GM12891 (cell line): ENCODE data around the gene IFI35.

Experiments used
- DNase-seq: peaks from one replicate; pipeline ENCODE4 v3.0.0; 2011; ENCODE audit warnings: low spot score; ENCODE audit not compliant: insufficient read length
- FAIRE-seq: peaks from 2 replicates; lab custom pipeline; 2011; peaks lifted over from hg19 to GRCh38; lab: Jason Lieb, UNC
- PAX5 ChIP-seq: IDR thresholded peaks from 2 replicates; pipeline ENCODE4 v1.6.1; 2011; ENCODE audit warnings: low read length, moderate library complexity, mild to moderate bottlenecking; ENCODE audit not compliant: insufficient read depth, severe bottlenecking
- POLR2A ChIP-seq: IDR thresholded peaks from 2 replicates; pipeline ENCODE4 v1.6.1; 2011; ENCODE audit warnings: low read depth, low read length, control low read depth
- POLR2AphosphoS5 ChIP-seq: IDR thresholded peaks from 2 replicates; pipeline ENCODE4 v1.6.1; 2011; ENCODE audit warnings: low read depth, low read length, control low read depth
- POU2F2 ChIP-seq: IDR thresholded peaks from 2 replicates; pipeline ENCODE4 v1.6.1; 2011; ENCODE audit warnings: low read depth, mild to moderate bottlenecking, control low read depth, low read length, moderate library complexity
- SPI1 ChIP-seq: IDR thresholded peaks from 2 replicates; pipeline ENCODE4 v1.6.1; 2011; ENCODE audit warnings: low read depth, low read length, control low read depth
- TAF1 ChIP-seq: IDR thresholded peaks from 2 replicates; pipeline ENCODE4 v1.6.1; 2011; ENCODE audit warnings: low read depth, low read length, control low read depth

Gene IFI35

DNA sequence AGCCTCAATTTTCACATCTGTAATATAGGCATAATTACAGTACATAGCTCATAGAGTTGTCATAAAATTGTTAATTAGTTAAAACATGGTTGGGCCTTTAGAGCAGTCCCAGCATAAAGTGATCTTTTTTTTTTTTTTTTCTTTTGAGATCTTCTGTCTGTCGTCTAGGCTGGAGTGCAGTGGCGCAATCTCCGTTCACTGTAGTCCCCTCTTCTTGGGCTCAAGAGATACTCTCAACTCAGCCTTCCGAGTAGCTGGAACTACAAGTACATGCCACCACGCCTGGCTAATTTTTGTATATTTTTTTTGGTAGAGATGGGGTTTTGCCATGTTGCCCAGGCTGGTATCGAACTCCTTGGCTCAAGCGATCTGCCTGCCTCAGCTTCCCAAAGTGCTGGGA is 49.5 kb downstream of the IFI35 start:
- TF ChIP-seq TAF1 (no peak), POLR2A (no peak), POU2F2 (no peak), POLR2AphosphoS5 (no peak), SPI1 (no peak), PAX5 (no peak)
- DNase-seq (no peak), FAIRE-seq (no peak)

DNA sequence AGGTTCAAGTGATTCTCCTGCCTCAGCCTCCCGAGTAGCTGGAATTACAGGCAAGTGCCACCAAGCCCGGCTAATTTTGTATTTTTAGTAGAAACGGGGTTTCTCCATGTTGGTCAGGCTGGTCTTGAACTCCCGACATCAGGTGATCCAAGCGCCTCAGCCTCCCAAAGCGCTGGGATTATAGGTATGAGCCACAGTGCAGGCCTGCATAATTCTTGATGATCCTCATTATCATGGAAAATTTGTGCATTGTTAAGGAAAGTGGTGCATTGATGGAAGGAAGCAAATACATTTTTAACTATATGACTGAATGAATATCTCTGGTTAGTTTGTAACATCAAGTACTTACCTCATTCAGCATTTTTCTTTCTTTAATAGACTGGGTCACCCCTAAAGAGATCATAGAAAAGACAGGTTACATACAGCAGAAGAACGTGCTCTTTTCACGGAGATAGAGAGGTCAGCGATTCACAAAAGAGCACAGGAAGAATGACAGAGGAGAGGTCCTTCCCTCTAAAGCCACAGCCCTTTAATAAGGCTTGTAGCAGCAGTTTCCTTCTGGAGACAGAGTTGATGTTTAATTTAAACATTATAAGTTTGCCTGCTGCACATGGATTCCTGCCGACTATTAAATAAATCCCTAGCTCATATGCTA is 56.5 kb downstream of the IFI35 start:
- FAIRE-seq (no peak), DNase-seq (no peak)
- TF ChIP-seq TAF1 (no peak), SPI1 (no peak), POLR2A (no peak), PAX5 (no peak), POU2F2 (no peak), POLR2AphosphoS5 (no peak)
